A673 (cell line): ENCODE measurements around the gene RASA3.

Experiments used
- CTCF ChIP-seq: fragments of 300-800, 200-600 bp; sonication (generic); conservative IDR thresholded peaks from 2 replicates; pipeline ENCODE4 v1.5.1; 2017; ENCODE audit warnings: low read depth, mild to moderate bottlenecking, antibody characterized with exemption, low read length, moderate library complexity, mixed read lengths
- EZH2 ChIP-seq: fragments of 200-600 bp; sonication (generic); IDR thresholded peaks from 2 replicates; pipeline ENCODE4 v1.6.1; 2017; ENCODE audit warnings: borderline replicate concordance, low read depth, mild to moderate bottlenecking, mixed read lengths, antibody characterized with exemption, low read length; ENCODE audit not compliant: poor library complexity, severe bottlenecking

DNA sequence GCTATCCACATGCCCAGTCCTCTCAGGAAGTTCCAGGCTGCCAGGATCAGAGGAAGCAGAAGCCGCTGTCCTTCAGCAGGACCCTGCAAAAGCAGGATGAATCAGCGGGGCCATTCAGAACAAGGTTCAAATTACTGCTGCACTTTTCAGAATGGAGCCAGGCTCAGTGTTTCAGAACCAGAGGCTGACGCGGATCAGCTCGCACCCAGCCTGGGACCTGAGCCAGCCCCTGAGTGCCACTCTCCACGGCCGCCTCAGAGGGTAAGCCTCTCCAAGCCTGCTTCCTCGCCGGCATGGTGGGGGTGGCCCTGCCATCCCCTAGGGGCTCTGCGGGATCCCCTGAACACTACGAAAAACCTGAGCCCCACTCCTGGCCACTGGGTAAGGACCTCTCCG lies 24.7 kb downstream of the RASA3 start:
- TF ChIP-seq CTCF (no peak), EZH2 (no peak)
